Caco-2 (cell line): ENCODE data around the gene PXYLP1. TPM values are rescaled to one million over a fixed set of nuclear protein-coding genes. Genes with fewer than 3 reads are reported as not detected.

Source experiments
- BruUV-seq: library from RNA; stranded (reverse); fragments of 400-500 nt; replicated peaks from 2 replicates; lab custom pipeline; 2021; lab: Mats Ljungman, UMichigan
- CTCF ChIA-PET: fragments of 300-600 bp; sonication (Branson Sonifier 250); formaldehyde crosslinking; loops from one replicate; lab custom pipeline; 2022; ENCODE audit warnings: antibody characterized with exemption; lab: Charles Lee
- POLR2A ChIA-PET: fragments of 300-600 bp; sonication (Branson Sonifier 250); formaldehyde crosslinking; loops from one replicate; lab custom pipeline; 2022; ENCODE audit warnings: antibody characterized with exemption; lab: Charles Lee
- DNase-seq, 2 experiments: peaks; one replicate each; pipeline versions ENCODE4 v3.0.0 to v3.0.0-alpha.2; 2020 to 2022
- H3K27me3 ChIP-seq: replicated peaks from 2 replicates; pipeline ENCODE4 v1.6.0; 2011; ENCODE audit warnings: low read length; ENCODE audit not compliant: control insufficient read depth, insufficient read depth
- H3K36me3 ChIP-seq: 2 replicates; pipeline ENCODE4 v1.5.1; 2011; ENCODE audit warnings: low read length; ENCODE audit not compliant: control insufficient read depth, insufficient read depth
- H3K4me1 ChIP-seq: fragments of 250-450 bp; sonication (Bioruptor Pico); 2 replicates; pipeline ENCODE4 v1.5.1; 2020; ENCODE audit warnings: mild to moderate bottlenecking
- H3K4me3 ChIP-seq: 2 replicates; pipeline ENCODE4 v1.5.1; 2011; ENCODE audit warnings: low read depth, mild to moderate bottlenecking, control low read depth, low read length
- H3K9me3 ChIP-seq: fragments of 250-450 bp; sonication (Bioruptor Pico); 2 replicates; pipeline ENCODE4 v1.5.1; 2020; ENCODE audit warnings: mild to moderate bottlenecking, moderate library complexity
- H3K27ac Mint-ChIP-seq: one replicate; pipeline ENCODE4 v1.8.0; 2022; ENCODE audit warnings: mixed read lengths; ENCODE audit not compliant: unreplicated experiment
- H3K27me3 Mint-ChIP-seq: one replicate; pipeline ENCODE4 v1.8.0; 2022; ENCODE audit warnings: mixed read lengths; ENCODE audit not compliant: insufficient read depth, unreplicated experiment
- H3K36me3 Mint-ChIP-seq: one replicate; pipeline ENCODE4 v1.8.0; 2022; ENCODE audit warnings: mild to moderate bottlenecking, mixed read lengths; ENCODE audit not compliant: insufficient read depth, unreplicated experiment
- H3K4me1 Mint-ChIP-seq: one replicate; pipeline ENCODE4 v1.8.0; 2022; ENCODE audit warnings: low read depth, mixed read lengths; ENCODE audit not compliant: unreplicated experiment
- H3K4me3 Mint-ChIP-seq: one replicate; pipeline ENCODE4 v1.8.0; 2022; ENCODE audit warnings: mild to moderate bottlenecking, moderate library complexity, mixed read lengths; ENCODE audit not compliant: unreplicated experiment
- H3K9me3 Mint-ChIP-seq: one replicate; pipeline ENCODE4 v1.8.0; 2022; ENCODE audit warnings: mixed read lengths; ENCODE audit not compliant: unreplicated experiment
- intact Hi-C: fragments of 100-400 bp; cut with micrococcal nuclease; formaldehyde crosslinking; loops from one replicate; pipeline ENCODE4 v1.10.0; 2022; ENCODE audit not compliant: unreplicated experiment
- total RNA-seq: library from RNA; stranded (reverse); gene quantifications from 2 replicates; pipeline ENCODE4 v1.2.3, GENCODE V29; 2022
- TF ChIP-seq, protein P1 (sequence below), 2 experiments: fragments of 200-600 bp in 1 of 2; IDR thresholded peaks; 1 replicate in 1 of 2; 2 replicates in 1 of 2; pipeline versions ENCODE4 v1.5.1 to v1.8.0; 2011 to 2022; ENCODE audit warnings: antibody characterized with exemption in 1 of 2, control low read depth in 1 of 2, inconsistent platforms in 1 of 2, low read depth in 1 of 2, low read length in 1 of 2, mild to moderate bottlenecking in 1 of 2, moderate library complexity in 1 of 2; ENCODE audit not compliant: insufficient read depth in 1 of 2, severe bottlenecking in 1 of 2, unreplicated experiment in 1 of 2

Gene PXYLP1
- total RNA-seq, 1 experiment from 2014 or later = 24.6 TPM

DNA sequence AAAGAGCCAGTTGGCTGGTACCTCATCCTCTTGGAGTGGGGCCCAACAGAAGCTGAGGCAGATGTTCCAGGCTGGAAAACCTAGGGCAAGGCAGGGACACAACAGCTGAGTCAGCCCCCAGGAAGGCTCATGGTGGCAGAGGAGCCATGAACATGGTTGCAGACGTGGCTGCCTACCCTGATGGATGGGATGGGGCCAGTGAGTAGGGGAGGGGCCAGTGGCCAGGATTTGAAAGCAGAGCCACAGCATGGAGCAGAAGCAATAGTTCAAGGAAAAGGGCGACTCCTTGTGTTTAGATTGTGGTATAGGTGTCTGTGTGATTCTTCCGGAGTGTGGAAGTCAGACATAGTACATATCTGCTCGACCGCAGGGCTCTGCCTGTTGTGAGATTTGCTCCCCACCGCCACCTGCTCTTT lies 24.2 kb downstream of the PXYLP1 start:
- H3K4me1 ChIP-seq = no peaks in the 10 kb centered on the region
- H3K27ac Mint-ChIP-seq = no peak overlapping the region
- no TSS peak for BruUV-seq
- POLR2A ChIA-PET = no interaction called here
- no peak overlapping the region for H3K4me3 Mint-ChIP-seq
- H3K36me3 Mint-ChIP-seq = peaks cover 6% of the 10 kb centered on the region
- intact Hi-C loops = no loop called here
- no peaks in the 10 kb centered on the region for H3K9me3 ChIP-seq
- DNase-seq = peak in 1 of 2 experiments; percentile 30
- CTCF ChIA-PET = interaction anchor here (1.6 kb wide), 1 partner anchor 28 kb away, joined by 4 read pairs; no protein-coding TSS in a partner anchor
- no peaks in the 10 kb centered on the region for H3K9me3 Mint-ChIP-seq
- H3K36me3 ChIP-seq = no peaks in the 10 kb centered on the region
- no peaks in the 10 kb centered on the region for H3K27me3 Mint-ChIP-seq
- H3K27me3 ChIP-seq = no peaks in the 10 kb centered on the region
- TF ChIP-seq, protein P1, sequence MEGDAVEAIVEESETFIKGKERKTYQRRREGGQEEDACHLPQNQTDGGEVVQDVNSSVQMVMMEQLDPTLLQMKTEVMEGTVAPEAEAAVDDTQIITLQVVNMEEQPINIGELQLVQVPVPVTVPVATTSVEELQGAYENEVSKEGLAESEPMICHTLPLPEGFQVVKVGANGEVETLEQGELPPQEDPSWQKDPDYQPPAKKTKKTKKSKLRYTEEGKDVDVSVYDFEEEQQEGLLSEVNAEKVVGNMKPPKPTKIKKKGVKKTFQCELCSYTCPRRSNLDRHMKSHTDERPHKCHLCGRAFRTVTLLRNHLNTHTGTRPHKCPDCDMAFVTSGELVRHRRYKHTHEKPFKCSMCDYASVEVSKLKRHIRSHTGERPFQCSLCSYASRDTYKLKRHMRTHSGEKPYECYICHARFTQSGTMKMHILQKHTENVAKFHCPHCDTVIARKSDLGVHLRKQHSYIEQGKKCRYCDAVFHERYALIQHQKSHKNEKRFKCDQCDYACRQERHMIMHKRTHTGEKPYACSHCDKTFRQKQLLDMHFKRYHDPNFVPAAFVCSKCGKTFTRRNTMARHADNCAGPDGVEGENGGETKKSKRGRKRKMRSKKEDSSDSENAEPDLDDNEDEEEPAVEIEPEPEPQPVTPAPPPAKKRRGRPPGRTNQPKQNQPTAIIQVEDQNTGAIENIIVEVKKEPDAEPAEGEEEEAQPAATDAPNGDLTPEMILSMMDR (IDR thresholded peaks at IDR 0.05; ENCODE audit: insufficient read depth in 1 of 2, low read depth in 1 of 2, low read length in 1 of 2, severe bottlenecking in 1 of 2, unreplicated experiment in 1 of 2) = peak in 1 of 2 experiments; percentile 30
- no peak overlapping the region for H3K4me3 ChIP-seq
- H3K4me1 Mint-ChIP-seq = no peaks in the 10 kb centered on the region

DNA sequence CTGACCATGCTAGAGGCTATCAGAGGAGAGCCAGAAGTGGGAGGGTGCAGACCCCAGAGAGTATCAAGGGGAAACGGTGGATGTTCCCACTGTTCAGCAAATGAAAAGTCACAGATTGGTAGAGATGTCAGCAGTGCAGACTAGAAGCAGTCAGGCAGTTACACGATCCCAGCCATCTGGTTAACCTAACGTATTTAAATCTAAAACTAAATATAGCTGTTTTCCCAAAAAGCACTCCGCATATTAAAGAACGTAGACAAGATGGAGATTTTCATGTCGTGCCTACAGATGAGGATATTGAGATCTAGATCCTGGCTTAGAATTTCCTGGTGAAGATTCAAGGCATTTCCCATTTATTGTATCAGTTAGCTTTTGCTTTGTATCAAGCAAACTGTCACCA lies 25.2 kb downstream of the PXYLP1 start:
- Mint-ChIP-seq H3K9me3 (no peaks in the 10 kb centered on the region), H3K27me3 (no peaks in the 10 kb centered on the region), H3K4me3 (no peak overlapping the region), H3K36me3 (peaks cover 11% of the 10 kb centered on the region), H3K4me1 (no peaks in the 10 kb centered on the region), H3K27ac (no peak overlapping the region)
- Histone ChIP-seq H3K4me1 (no peaks in the 10 kb centered on the region), H3K36me3 (no peaks in the 10 kb centered on the region), H3K4me3 (no peak overlapping the region), H3K9me3 (no peaks in the 10 kb centered on the region), H3K27me3 (no peaks in the 10 kb centered on the region)
- intact Hi-C loops = no loop called here
- no TSS peak for BruUV-seq
- ChIA-PET CTCF (no interaction called here), POLR2A (no interaction called here)
- TF ChIP-seq, protein P1 (IDR thresholded peaks at IDR 0.05; ENCODE audit: insufficient read depth in 1 of 2, low read depth in 1 of 2, low read length in 1 of 2, severe bottlenecking in 1 of 2, unreplicated experiment in 1 of 2) = no peak
- DNase-seq = no peak

DNA sequence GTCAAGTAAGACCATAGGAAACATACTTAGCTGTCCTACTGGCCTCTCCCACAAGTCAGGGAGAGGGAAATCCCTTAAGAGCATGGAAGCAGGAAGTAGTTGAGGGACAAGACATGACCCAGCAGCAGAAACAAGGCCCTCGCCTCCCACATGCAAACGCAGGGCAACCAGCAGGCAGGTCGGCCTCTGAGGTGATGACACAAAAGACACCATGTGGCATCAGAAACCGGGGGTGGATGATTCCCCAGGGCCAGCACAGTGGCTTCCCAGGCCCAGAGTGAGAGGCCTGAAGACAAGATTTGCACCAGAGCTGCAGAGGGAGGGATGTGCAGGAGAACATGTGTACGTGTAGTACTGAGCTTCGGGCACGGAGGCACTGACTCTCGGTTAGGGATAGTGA lies 26.3 kb downstream of the PXYLP1 start:
- Mint-ChIP-seq H3K27ac (no peak overlapping the region), H3K36me3 (peaks cover 7% of the 10 kb centered on the region), H3K4me1 (no peaks in the 10 kb centered on the region), H3K4me3 (no peak overlapping the region), H3K9me3 (no peaks in the 10 kb centered on the region), H3K27me3 (no peaks in the 10 kb centered on the region)
- ChIA-PET POLR2A (no interaction called here), CTCF (interaction anchor here (0.7 kb wide), 1 partner anchor 452 kb away, joined by 3 read pairs; no protein-coding TSS in a partner anchor)
- H3K4me3 ChIP-seq = no peak overlapping the region
- peak in 1 of 2 experiments; percentile 2 for DNase-seq
- BruUV-seq = no TSS peak
- intact Hi-C loops = no loop called here
- no peaks in the 10 kb centered on the region for H3K27me3 ChIP-seq
- H3K4me1 ChIP-seq = no peaks in the 10 kb centered on the region
- TF ChIP-seq, protein P1 (IDR thresholded peaks at IDR 0.05; ENCODE audit: insufficient read depth in 1 of 2, low read depth in 1 of 2, low read length in 1 of 2, severe bottlenecking in 1 of 2, unreplicated experiment in 1 of 2) = no peak
- H3K9me3 ChIP-seq = no peaks in the 10 kb centered on the region
- no peaks in the 10 kb centered on the region for H3K36me3 ChIP-seq
